ENCODE data around the gene MYO3A.

- TF ChIP-seq CTCF (IDR thresholded peaks at IDR 0.05; ENCODE audit: low read length) (no peak), EZH2 (IDR thresholded peaks at IDR 0.05; ENCODE audit: borderline replicate concordance, low read length) (no peak)
Observed at GRCh38 chr10:26232174-26232573, 298.1 kb downstream of the MYO3A start.
